ENCODE data around the gene INAFM2.

INAFM2 gene

GRCh38 chr15:40323239-40323952, at the start of gene INAFM2:
TSS of gene INAFM2 (plus strand) at chr15:40323692. CDS start at chr15:40324056, 364 bp downstream.
- DNase-seq (ENCODE audit: low read depth, low spot score), result peak; percentile 92

DNA sequence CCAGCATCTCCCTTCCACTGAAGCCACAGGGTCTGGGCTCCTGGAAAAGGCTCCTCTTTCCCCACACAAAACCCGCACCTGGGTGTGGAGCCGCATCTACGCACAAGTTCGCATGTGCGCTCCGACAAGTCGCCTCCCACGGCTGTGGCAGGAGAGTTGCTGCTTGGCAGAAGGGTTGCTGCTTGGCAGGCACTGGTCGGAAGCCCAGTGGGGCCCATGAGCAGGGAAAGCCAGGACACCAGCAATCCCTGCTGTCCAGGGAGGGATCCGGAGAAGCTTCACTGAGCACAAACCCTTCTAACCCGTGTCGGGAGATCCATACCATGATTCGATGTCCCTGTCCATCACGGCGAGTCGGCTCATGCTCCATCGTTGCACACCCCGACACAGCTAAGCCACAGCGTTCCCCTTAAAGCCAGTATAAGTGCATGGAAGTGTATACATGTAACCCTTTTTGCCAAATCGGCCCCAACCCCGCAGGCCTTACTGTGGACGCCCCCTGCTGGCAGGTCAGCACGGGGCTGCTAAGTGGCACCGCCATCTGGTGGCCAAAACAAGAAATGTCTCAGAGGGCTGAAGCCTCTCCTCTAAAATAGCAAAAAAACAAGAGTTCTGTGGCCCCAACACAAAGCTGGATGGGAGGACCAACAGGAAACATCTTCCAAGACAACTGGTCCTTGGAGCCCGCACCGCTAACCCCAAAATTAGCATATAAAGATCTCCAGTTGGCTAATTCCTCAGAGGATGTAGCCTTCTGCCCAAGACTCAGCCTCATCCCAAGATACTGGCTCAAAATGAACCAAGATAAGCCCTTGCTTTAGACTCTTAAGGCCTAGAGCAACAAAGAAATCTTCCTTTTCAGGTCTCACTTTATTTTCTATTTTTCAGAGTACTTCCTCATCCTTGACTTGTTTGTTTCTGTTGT, 48.9 kb upstream of the INAFM2 start:
- peak; percentile 60 for DNase-seq (ENCODE audit: low read depth, low spot score)

DNA sequence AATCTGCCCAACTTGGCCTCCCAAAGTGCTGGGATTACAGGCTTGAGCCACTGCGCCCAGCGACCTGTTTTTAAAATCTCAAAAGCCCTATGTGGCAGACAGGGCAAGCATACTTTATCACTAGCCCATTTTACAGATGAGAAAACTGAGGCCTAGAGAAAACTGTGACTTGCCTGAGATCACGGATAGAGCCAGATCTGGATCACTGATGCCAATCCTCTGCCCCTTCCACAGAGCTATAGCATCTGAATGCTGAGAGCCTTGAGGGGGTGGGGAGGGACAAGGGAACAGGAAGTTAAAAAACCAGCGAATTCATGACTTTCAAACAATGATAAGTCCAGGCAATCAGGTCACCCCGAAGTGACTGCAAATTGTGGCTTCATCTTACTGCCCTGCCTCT, 48.0 kb upstream of the INAFM2 start:
- no peak for DNase-seq (ENCODE audit: low read depth, low spot score)

DNA sequence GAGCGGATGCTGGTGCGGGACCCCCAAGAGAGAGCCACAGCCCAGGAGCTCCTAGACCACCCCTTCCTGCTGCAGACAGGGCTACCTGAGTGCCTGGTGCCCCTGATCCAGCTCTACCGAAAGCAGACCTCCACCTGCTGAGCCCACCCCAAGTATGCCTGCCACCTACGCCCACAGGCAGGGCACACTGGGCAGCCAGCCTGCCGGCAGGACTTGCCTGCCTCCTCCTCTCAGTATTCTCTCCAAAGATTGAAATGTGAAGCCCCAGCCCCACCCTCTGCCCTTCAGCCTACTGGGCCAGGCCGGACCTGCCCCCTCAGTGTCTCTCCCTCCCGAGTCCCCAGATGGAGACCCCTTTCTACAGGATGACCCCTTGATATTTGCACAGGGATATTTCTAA, 47.5 kb upstream of the INAFM2 start:
- no peak for DNase-seq (ENCODE audit: low read depth, low spot score)

GRCh38 chr15:40276927-40277326, 46.6 kb upstream of the INAFM2 start:
- no peak for DNase-seq (ENCODE audit: low read depth, low spot score)

DNA sequence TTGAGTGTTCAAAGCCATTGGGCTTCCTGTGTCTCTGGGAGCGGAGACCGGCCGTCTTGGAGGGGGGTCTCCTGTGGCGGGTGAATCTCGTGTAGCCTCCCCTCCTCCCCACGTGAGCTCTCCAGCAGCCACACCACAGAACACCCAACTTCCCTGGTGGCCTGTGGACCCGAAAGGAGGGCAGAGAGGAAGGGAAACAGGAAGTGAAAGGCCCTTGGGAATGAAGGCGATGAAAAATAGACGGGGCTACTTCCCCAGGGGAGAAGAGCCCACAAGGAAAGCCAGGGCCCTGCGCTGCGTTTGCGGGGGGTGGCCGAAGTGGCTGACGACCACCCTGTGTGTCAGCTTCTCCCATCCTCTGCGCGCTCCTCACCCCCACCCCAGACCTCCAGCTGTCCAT, 46.0 kb upstream of the INAFM2 start:
- no peak for DNase-seq (ENCODE audit: low read depth, low spot score)

DNA sequence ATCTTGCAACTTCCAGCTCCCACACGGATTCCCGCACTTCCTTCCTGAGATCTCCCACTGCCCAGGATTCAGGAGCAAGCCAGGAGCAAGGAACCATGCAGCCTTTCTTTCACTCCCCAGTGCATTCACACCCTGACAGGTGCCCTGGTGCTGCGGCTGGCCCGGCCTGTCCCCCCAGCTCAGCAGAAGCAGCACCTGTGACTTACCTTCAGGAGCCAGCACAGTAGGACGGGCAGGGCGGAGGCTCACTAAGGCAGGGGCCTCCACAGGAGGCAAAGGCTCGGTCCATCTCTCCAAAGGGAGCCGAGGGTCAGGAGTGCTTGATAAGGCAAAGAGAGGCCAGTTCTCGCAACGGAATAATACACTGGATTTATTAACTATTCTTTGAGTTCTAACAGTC, 45.5 kb upstream of the INAFM2 start:
- no peak for DNase-seq (ENCODE audit: low read depth, low spot score)

DNA sequence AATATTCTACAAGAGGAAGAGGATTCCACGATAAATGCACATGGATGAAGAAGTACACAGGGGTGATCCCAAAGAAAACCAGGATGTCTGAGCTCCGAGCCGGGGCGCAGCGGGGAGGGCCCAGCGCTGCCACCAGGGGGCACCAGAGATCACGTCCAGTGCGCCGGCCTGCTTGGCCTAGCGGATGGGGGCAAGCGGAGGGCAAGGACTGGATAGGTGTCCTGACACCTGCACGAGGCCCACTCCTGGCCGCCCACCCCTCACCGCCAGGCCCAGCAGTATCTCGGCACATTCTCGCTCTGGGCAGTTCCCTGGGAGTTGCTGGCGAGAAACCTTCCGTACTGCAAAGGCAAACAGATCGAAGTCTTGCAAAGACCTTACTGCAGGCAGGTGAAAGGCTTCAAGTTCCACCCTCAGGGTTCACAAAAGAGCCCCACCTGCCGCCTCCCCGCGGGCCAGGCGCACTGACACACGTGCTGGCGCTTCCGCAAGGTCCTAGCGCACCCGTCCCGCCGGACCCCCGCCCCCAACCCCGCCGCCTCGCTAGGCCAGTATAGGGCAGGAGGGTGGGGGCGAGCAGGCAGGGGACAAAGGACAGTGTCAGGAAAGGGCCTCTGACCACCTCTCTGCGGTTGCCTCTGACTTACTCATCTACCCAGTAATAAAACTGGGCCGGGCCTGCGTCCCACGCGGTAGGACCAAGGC, 43.9 kb upstream of the INAFM2 start:
- no peak for DNase-seq (ENCODE audit: low read depth, low spot score)

DNA sequence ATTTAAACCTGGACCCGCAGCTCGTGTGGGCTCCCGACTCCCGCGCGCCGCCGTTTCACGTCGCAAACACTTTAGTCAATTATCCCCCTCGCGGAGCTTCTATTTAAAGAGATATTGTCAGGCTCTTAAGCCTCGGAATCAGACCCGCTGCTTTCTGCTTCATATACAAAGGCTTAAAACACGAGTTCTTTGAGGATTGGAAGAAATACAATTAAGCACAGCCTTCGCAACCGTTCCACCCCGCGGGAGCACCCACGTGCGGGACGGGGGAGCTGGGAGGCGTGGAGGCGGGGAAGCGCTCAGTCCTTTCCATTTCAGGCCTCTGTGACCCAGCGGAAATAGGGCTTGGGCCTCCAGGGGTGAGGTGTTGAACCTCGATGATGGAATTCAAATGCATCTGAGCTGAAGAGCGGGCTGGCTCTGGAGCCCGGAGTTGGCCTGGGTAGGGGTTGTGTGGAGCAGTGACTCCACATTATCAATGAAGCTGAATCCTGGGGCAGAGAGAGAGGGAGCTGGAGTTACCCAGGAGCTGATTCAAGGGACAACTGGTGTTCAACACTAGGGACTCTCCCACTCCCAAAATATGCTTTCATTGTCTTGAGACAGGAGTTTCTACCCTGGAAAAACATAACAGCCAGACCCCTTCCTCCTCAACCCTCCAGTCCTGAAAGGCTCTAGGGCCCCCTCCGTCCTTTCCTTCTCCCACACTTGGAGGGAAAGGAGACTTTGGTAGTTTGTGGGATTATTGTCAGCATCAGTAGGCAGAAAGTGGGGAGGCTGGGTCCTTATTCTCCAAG, 43.0 kb upstream of the INAFM2 start:
- DNase-seq (ENCODE audit: low read depth, low spot score), result no peak

DNA sequence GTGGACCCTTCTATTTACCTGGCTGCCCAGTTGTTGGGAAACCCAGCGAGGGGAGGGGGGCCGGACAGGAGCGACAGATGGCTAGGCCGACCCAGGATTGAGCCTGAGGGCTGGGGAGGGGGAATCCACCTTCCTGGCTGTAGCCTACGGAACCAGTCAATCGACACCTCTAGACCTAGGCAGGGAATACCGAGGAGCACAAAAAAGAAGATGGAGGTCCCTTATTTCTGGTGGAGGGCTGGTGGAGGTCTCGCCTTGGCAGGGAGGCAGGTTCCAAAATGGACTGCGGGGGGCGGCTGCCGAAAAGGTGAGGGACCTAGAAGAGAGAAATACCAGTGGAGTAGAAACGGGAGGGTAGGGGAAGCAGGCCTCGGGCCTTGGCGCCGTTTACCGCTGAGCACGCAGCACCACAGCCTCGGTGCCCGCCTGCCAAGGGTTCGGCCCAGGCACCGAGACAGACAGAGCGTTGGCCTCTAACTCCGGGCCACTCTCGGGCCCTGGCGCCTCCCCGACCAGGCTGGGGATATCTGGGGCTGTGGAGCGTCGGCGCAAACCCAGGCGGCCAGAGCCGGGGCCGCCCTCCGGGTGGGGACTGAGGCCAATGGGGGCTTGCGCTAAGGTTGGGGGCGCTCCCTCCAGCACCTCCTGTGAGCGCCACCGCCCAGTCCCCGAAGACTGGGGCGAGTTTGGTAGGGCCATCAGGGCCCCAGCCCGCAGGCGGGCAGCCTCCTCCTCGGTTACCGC, 42.3 kb upstream of the INAFM2 start:
- no peak for DNase-seq (ENCODE audit: low read depth, low spot score)

- DNase-seq (ENCODE audit: low read depth, low spot score), result no peak
These were observed 41.7 kb upstream of the INAFM2 start for GRCh38 chr15:40281801-40282146.

DNA sequence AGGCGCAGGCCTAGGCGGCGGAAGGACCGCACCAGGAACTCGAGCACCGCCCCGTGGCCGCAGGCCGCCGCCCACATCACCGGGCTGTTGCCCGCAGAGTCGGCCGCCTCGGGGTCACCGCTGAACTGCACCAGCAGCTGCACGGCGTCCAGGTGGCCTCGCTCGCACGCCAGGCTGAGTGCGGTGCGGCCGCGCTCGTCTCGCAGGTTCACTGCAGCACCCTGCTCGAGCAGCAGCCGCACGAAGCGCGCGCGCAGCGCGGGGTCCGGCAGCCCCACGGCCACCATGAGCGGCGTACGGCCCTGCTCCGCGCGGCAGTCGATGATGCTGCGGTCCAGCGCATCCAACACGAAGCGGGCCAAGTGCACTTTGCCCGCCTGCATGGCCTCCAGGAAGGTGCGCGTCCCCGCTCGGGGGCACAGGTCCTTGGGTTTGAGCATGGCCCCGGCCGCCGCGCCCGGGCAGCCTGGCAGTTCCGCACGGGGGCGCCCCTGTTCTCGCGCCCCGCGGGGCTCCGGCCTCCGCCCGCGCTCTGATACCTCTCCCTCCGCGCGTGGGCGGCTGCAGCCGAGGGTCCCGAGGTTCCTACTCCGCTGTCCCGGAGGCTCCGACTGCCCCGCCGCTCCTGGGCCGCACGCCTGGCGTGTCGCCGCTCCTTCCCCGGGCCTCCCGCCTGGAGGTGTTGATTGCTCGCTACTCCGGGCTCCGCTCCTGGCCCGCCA, 41.2 kb upstream of the INAFM2 start:
- no peak for DNase-seq (ENCODE audit: low read depth, low spot score)

GRCh38 chr15:40282869-40283614, 40.5 kb upstream of the INAFM2 start, which contains the start of gene ANKRD63:
TSS of gene ANKRD63 (minus strand) at chr15:40283064. CDS start at chr15:40282586, 478 bp downstream.
- no peak for DNase-seq (ENCODE audit: low read depth, low spot score)

- DNase-seq (ENCODE audit: low read depth, low spot score), result no peak
These were observed 39.7 kb upstream of the INAFM2 start for GRCh38 chr15:40283615-40284300.

DNA sequence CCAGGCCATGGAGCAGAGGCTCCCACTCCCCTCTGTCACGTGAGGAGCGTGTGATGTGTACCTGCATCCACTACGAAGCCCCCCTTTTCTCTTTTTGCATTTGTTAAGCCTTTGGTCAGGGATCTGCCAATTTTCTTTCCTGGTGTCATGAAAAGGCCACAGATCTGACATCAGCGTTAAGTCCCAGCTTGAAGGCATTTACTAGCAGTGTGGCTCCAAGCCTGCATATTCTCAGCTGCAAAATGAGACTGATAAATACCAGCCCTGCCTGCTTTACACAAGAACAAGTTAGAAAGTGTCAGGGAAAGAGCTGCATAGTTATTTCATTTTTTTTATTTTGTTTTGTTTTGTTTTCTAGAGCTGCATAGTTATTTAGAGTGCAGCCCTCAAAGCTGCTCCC, 38.3 kb upstream of the INAFM2 start:
- no peak for DNase-seq (ENCODE audit: low read depth, low spot score)

GRCh38 chr15:40285554-40286011, 37.9 kb upstream of the INAFM2 start:
- no peak for DNase-seq (ENCODE audit: low read depth, low spot score)

DNA sequence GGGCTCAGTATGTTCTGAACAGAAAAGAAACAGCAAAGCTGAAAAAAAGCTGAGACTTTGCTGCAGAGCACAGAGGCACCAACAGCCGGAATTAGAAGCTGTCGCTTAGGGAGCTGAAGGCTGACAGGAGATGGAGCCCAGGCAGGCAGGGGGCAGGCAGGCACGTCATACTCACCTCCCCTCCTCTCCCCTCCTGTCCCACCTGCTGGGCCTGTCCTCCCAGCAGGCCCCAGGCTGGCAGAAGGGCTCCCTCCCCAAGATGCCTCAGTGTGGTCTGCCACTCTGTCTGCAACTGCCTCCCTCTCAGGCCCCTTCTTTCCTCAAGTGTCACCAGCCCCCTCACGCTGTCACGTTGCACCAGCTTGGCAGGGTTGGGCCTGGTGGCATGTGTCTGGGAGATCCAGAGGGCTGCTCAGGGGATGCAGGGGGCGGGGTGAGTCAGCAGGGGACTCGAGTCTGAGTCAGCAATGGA, 37.4 kb upstream of the INAFM2 start:
- no peak for DNase-seq (ENCODE audit: low read depth, low spot score)

- DNase-seq (ENCODE audit: low read depth, low spot score), result no peak
These were observed 36.7 kb upstream of the INAFM2 start for GRCh38 chr15:40286794-40287193.

Measured in brain pericyte (primary cell).